HEK293T (cell line): ENCODE data around the gene ZNFX1.
A peak's percentile ranks its signal among the peaks of the same experiment; 100 is the strongest.
"Not testable (repeated sequence)": the region's sequence is repeated elsewhere in the genome, so short reads cannot be mapped to it uniquely, and the experiment has no call there.

Source experiments
- CTCF ChIA-PET: fragments of 350-600 bp; formaldehyde crosslinking; extraction: SDS; loops from one replicate; lab custom pipeline; 2021; ENCODE audit warnings: antibody characterized with exemption, inconsistent platforms; lab: Yijun Ruan, JAX
- POLR2A ChIA-PET: fragments of 350-600 bp; formaldehyde crosslinking; extraction: SDS; loops from one replicate; lab custom pipeline; 2020; ENCODE audit warnings: antibody characterized with exemption, inconsistent platforms; lab: Yijun Ruan, JAX
- DNase-seq: peaks from one replicate; pipeline ENCODE4 v3.0.0; 2012; ENCODE audit warnings: mixed read lengths; ENCODE audit errors: extremely low spot score
- ARNT ChIP-seq: fragments of 450-650 bp; IDR thresholded peaks from 2 replicates; pipeline ENCODE4 v1.6.1; 2017; ENCODE audit warnings: mild to moderate bottlenecking
- ELF4 ChIP-seq: fragments of 450-650 bp; IDR thresholded peaks from 2 replicates; pipeline ENCODE4 v1.6.1; 2017; ENCODE audit warnings: antibody characterized with exemption
- FOXA1 ChIP-seq: fragments of 450-650 bp; IDR thresholded peaks from 2 replicates; pipeline ENCODE4 v1.6.1; 2016; ENCODE audit warnings: mild to moderate bottlenecking
- FOXK2 ChIP-seq: fragments of 450-650 bp; IDR thresholded peaks from 2 replicates; pipeline ENCODE4 v1.6.1; 2016; ENCODE audit warnings: mild to moderate bottlenecking
- FOXM1 ChIP-seq: fragments of 450-650 bp; IDR thresholded peaks from 2 replicates; pipeline ENCODE4 v1.6.1; 2017; ENCODE audit warnings: mild to moderate bottlenecking, borderline replicate concordance
- HDGF ChIP-seq: fragments of 450-650 bp; IDR thresholded peaks from 2 replicates; pipeline ENCODE4 v1.6.1; 2017; ENCODE audit warnings: antibody characterized with exemption, borderline replicate concordance
- L3MBTL2 ChIP-seq: fragments of 450-650 bp; conservative IDR thresholded peaks from 2 replicates; pipeline ENCODE4 v1.6.1; 2016; ENCODE audit warnings: mild to moderate bottlenecking
- LEF1 ChIP-seq: fragments of 450-650 bp; IDR thresholded peaks from 2 replicates; pipeline ENCODE4 v1.6.1; 2017; ENCODE audit warnings: mild to moderate bottlenecking, borderline replicate concordance
- NFRKB ChIP-seq: fragments of 450-650 bp; IDR thresholded peaks from 2 replicates; pipeline ENCODE4 v1.6.1; 2016; ENCODE audit warnings: mild to moderate bottlenecking, moderate library complexity
- SP1 ChIP-seq: fragments of 450-650 bp; IDR thresholded peaks from 2 replicates; pipeline ENCODE4 v1.6.1; 2017
- SUZ12 ChIP-seq: fragments of 450-650 bp; IDR thresholded peaks from 2 replicates; pipeline ENCODE4 v1.6.1; 2016; ENCODE audit warnings: mild to moderate bottlenecking
- TARDBP ChIP-seq: fragments of 450-650 bp; IDR thresholded peaks from 2 replicates; pipeline ENCODE4 v1.6.1; 2016
- ZNF384 ChIP-seq: fragments of 450-650 bp; IDR thresholded peaks from 2 replicates; pipeline ENCODE4 v1.6.1; 2016
- TF ChIP-seq, protein P1 (sequence below): fragments of 450-650 bp; IDR thresholded peaks from 2 replicates; pipeline ENCODE4 v1.6.1; 2016

Gene ZNFX1

DNA sequence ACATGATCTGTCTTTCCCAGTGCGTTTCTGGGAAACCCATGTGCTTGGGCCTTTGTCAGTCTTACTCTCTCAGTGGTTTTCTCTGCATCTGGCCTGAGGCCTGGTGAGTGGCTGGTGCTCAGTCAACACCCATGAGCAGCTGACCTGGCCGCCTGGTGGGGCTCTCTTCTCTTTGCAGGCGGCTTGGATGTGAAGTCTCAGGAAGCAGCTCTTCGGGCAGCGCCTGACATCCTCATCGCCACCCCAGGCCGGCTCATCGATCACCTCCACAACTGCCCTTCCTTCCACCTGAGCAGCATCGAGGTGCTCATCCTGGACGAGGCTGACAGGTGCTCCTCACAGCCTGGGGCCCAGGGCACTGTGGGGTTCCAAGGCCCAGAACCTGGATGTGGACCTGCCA, 47.8 kb downstream of the ZNFX1 start:
- TF ChIP-seq LEF1: no peak
- ChIA-PET POLR2A (interaction anchor here (1.5 kb wide), 1 partner anchor 11 kb away, joined by 4 read pairs; the partner anchor contains the start of gene DDX27), CTCF (no interaction called here)
- DNase-seq: no peak

DNA sequence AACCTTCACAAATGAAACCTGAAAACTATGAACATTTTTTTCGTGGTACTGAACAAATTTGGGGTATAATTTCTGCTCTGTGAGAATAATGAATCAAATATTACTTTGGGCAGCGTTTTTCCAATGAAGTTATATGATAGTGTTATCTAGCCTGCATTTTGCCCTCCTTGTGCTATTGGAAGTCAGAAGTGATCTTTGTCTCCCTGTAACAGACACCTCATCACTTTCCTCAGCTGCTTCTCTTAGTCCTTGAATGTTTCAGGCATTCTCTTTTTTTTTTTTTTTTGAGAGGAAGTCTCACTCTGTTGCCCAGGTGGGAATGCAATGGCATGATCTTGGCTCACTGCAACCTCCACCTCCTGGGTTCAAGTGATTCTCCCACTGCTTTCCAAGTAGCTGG, 48.5 kb downstream of the ZNFX1 start:
- DNase-seq: no peak
- TF ChIP-seq TARDBP (no peak), ELF4 (no peak), L3MBTL2 (no peak), LEF1 (no peak)
- TF ChIP-seq, protein P1, sequence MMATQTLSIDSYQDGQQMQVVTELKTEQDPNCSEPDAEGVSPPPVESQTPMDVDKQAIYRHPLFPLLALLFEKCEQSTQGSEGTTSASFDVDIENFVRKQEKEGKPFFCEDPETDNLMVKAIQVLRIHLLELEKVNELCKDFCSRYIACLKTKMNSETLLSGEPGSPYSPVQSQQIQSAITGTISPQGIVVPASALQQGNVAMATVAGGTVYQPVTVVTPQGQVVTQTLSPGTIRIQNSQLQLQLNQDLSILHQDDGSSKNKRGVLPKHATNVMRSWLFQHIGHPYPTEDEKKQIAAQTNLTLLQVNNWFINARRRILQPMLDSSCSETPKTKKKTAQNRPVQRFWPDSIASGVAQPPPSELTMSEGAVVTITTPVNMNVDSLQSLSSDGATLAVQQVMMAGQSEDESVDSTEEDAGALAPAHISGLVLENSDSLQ: no peak
- ChIA-PET CTCF (no interaction called here), POLR2A (no interaction called here)

DNA sequence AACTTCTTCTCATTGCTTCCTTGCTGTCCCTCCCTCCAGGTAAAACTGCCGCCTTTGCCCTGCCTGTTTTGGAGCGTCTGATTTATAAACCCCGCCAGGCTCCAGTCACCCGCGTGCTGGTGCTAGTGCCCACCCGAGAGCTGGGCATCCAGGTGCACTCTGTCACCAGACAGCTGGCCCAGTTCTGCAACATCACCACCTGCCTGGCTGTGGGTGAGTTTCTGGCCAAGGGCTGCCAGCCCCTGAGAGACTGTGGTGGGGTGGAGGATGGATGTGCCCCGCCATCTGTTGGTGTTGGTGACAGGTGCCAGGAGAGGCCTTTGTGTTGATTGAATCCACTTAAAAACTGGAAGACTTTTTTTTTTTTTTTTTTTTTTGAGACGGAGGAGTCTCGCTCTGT, 49.2 kb downstream of the ZNFX1 start:
- no peak for DNase-seq
- ChIA-PET POLR2A (no interaction called here), CTCF (no interaction called here)
- no peak for TF ChIP-seq FOXK2
- no peak for TF ChIP-seq TARDBP
- TF ChIP-seq, protein P1: no peak
- no peak for TF ChIP-seq HDGF
- no peak for TF ChIP-seq LEF1
- TF ChIP-seq SP1: no peak

DNA sequence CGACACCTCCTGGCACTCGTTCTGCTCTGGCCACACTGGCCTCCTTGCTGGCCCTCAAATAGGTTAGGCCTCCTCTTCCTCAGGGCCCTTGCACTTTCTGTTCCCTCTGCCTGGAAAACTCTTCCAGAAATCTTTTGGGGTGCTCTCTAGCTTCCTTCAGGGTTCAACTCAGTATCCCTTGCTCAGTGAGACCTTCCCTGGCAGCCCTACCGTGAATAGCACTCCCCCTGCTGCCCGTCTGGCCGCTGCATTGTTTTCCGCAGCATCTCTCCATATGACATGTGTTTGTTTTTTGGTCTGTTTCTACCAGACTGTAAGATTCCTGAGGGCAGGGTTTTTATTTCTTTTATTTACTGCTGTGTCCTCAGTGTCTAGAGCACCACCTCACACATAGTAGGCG, 52.0 kb downstream of the ZNFX1 start:
- ChIA-PET POLR2A (no interaction called here), CTCF (no interaction called here)
- DNase-seq: no peak
- TF ChIP-seq ARNT (no peak), SUZ12 (no peak)

DNA sequence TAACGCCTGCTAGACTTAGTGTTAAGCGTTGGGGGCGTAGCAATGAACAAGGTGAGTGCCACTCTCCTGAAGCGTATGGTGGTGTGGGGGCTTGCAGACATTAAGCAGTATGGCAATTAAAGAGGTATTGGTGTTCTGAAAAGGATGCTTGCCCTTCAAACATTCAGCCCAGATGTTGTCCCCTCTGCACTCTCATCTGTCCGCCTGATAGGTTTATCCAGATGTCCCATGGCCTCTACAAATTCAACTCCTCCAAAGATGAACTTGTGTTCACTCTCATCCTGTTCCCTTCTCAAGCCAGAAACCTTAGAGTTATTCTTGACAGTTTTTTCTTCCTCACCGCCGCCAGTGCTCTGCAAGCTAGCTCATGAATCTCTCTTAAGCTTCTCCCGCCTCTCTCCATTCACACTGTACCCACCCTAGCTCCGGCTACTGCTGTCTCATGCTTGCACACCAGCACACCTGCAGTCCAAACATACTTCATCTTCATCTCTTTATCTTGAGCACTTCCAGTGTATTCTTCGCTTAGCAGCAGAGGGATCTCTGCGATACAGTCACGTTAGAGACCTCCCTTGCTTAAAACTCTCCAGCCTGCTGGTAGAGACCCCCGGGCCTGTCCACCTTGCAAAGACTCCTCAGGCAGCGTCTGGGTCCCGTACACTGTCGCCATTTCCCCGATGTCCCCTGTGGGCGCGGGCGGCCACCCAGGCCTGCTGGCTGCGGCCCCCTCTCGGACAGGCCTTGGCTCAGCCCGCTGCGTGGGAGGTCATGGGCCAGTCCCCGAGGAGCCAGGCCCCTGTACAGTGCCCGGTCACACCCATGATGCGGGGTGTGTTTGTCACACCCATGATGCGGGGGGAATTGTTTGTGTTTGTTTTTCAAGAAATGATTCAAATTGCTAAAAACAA, 57.7 kb downstream of the ZNFX1 start:
- TF ChIP-seq ZNF384: no peak
- no peak for TF ChIP-seq FOXK2
- TF ChIP-seq NFRKB: no peak
- TF ChIP-seq FOXA1: no peak
- TF ChIP-seq SP1: no peak
- POLR2A ChIA-PET: interaction anchor here (0.8 kb wide), 1 partner anchor 10 kb away, joined by 4 read pairs; no protein-coding TSS in a partner anchor
- CTCF ChIA-PET: no interaction called here
- no peak for DNase-seq

DNA sequence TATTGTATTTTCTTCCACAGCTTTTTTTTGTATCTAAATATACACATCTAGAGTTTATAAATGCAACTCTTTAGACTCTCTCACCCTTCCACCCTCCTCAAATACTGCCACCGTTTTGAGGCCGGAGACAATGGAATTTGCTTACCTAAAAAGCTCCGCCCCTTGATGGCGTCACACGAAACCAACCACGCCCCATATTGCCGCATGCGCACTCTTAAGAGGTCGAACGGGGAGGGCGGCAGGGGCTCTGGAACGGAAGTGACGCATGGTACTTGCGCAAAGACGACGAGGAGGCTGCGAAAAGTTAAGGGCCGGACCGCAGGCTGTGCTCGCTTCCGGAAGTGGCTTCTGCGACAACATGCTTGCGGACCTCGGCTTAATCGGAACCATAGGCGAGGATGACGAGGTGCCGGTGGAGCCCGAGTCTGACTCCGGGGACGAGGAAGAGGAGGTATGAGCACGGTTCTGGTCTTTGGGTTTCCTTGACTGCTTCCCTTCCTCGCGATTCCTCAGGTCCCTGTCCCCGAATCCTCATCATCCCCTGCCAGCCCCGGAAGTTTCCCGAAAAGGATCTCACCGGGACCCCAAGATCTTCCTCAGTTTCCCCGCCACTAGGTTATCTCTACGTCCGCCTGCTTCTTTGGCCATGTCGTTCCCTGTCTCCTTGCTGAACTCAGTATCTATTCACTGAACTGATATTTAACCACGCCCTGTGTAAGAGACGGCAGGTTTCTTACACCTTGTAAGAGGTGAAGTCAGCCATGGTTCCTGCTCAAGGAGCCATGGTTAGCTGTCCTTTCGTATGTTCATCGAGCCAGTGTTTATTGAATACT, 58.5 kb downstream of the ZNFX1 start, which contains the start of gene DDX27:
Gene DDX27 (plus strand): TSS at position 326 of the 833 bp plus-strand sequence. CDS start 33 bp downstream, at position 359.
- DNase-seq: peak; percentile 98
- TF ChIP-seq FOXM1 (no peak), L3MBTL2 (peak; percentile 44; the same call in 1 of the 2 replicates)
- ChIA-PET CTCF (interaction anchor here (1.0 kb wide), 1 partner anchor 87 kb away, joined by 3 read pairs; no protein-coding TSS in a partner anchor), POLR2A (interaction anchor here (0.6 to 1.1 kb wide), 16 partner anchors 11 to 115 kb away, joined by 3 to 7 read pairs (median 4); no protein-coding TSS in a partner anchor)

DNA sequence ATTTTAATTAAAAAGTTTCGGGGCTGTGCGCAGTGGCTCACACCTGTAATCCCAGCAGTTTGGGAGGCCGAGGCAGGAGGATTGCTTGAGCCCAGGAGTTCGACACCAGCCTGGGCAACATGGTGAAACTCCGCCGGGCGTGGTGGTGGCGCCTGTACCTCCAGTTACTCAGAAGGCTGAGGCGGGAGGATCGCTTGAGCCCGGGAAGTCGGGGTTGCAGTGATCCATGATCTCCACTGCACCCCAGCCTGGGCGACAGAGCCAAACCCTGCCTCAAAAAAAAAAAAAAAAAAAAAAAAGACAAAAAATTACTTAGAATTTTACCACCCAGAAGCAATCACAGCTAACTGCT, 59.1 kb downstream of the ZNFX1 start:
- CTCF ChIA-PET: interaction anchor here (1.0 kb wide), 1 partner anchor 86 kb away, joined by 3 read pairs; no protein-coding TSS in a partner anchor
- peak; percentile 64 for TF ChIP-seq ZNF384
- POLR2A ChIA-PET: interaction anchor here (0.6 to 1.1 kb wide), 13 partner anchors 11 to 90 kb away, joined by 3 to 7 read pairs (median 4); no protein-coding TSS in a partner anchor
- DNase-seq: not testable (repeated sequence)

DNA sequence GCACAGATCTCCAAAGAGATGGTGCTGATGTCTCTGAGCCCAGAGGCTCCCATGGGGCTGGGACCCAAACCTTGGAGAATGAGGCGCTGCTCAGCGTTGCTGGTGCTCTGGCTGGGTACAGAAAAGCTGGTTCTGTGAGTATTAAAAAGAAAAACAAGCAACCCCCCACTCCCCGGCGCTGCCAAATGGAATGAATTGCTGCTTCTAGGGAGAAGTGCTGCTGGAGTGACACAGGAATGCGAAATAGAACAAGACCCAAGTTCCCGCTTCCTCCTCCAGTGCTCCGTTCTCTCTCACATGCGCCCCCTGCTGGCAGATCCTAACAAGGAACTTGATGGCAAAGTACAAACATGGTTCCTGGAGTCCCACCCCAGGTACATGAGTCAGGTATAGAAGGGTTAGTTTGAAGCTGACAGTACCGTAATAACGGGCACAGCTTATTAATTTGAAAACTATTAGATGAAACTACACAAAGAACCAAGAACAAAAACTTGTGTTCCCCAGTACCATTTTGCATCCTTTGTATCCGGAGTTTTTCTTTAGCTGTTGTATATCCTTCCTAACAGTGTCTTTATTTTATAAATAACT, 60.8 kb downstream of the ZNFX1 start:
- TF ChIP-seq FOXM1 (no peak), ZNF384 (no peak)
- TF ChIP-seq, protein P1: peak; percentile 53
- POLR2A ChIA-PET: interaction anchor here (0.7 to 2.4 kb wide), 4 partner anchors 21 to 84 kb away, joined by 3 to 10 read pairs (median 3); partner anchors contain the start of gene ZNFX1

More for the DNA sequence above, 60.8 kb downstream of the ZNFX1 start:
- peak; percentile 77 for DNase-seq
- CTCF ChIA-PET: interaction anchor here (0.6 to 2.4 kb wide), 17 partner anchors 11 to 290 kb away, joined by 3 to 25 read pairs (median 3); partner anchors contain the start of gene STAU1
